Stomach (tissue), 9 donors: ENCODE data around the gene CSE1L. TPM values are rescaled to one million over a fixed set of nuclear protein-coding genes. Genes with fewer than 3 reads are reported as not detected.
"Not testable (repeated sequence)": the region's sequence is repeated elsewhere in the genome, so short reads cannot be mapped to it uniquely, and the experiment has no call there.

Source experiments
- DNase-seq, 2 donors: peaks; one replicate each; pipeline versions ENCODE4 v3.0.0 to v3.0.0-alpha.2; 2013 to 2019
- H3K27ac ChIP-seq, 5 donors: fragments of 200-600 bp in 4 of 5; sonication (generic) in 4 of 5; one replicate each; pipeline ENCODE4 v1.5.1; 2013 to 2019; ENCODE audit warnings: mild to moderate bottlenecking in 1 of 5, moderate library complexity in 1 of 5
- H3K27me3 ChIP-seq, 3 donors: fragments of 200-600 bp; sonication (generic); one replicate each; pipeline ENCODE4 v1.5.1; 2017 to 2019; ENCODE audit warnings: mixed run types in 1 of 3
- H3K36me3 ChIP-seq, 4 donors: fragments of 200-600 bp; sonication (generic); 1 replicate in 3 of 4; 2 replicates in 1 of 4; pipeline ENCODE4 v1.5.1; 2016 to 2019
- H3K4me1 ChIP-seq, 4 donors: fragments of 200-600 bp; sonication (generic); one replicate each; pipeline ENCODE4 v1.5.1; 2016 to 2019
- H3K4me3 ChIP-seq, 4 donors: fragments of 200-600 bp; sonication (generic) in 3 of 4; one replicate each; pipeline ENCODE4 v1.5.1; 2016 to 2019; ENCODE audit warnings: mild to moderate bottlenecking in 1 of 4
- H3K9me3 ChIP-seq, 4 donors: fragments of 200-600 bp; sonication (generic); one replicate each; pipeline ENCODE4 v1.5.1; 2016 to 2019
- EP300 ChIP-seq: sonication (generic); formaldehyde crosslinking; IDR thresholded peaks from one replicate; pipeline ENCODE4 v1.6.1; 2017; ENCODE audit warnings: antibody characterized with exemption
- POLR2A ChIP-seq, 4 donors: fragments of 450-650 bp; IDR thresholded peaks; one replicate each; pipeline ENCODE4 v1.6.1; 2016; ENCODE audit warnings: antibody characterized with exemption in 4 of 4, control low read depth in 2 of 4, mild to moderate bottlenecking in 1 of 4, moderate library complexity in 1 of 4
- POLR2AphosphoS5 ChIP-seq, 3 donors: sonication (generic); formaldehyde crosslinking; IDR thresholded peaks; one replicate each; pipeline ENCODE4 v1.6.1; 2016; ENCODE audit warnings: antibody characterized with exemption in 3 of 3
- WGBS, 5 donors: extraction: QIAGEN DNeasy Blood & Tissue Kit in 3 of 5; methylation state at CpG; one replicate each; pipeline versions ENCODE4 v1.1.5 to v1.1.7; 2013 to 2018; 5-methylcytosine and 5-hydroxymethylcytosine counted together
- intact Hi-C: fragments of 100-400 bp; cut with DNase I; formaldehyde crosslinking; loops from one replicate; pipeline ENCODE4 v1.15.1; 2023; ENCODE audit warnings: low total_unique reads
- polyA plus RNA-seq, 3 donors: library from polyadenylated mRNA; stranded (reverse); fragments of 200-250 nt; gene quantifications; one replicate each; pipeline ENCODE4 v1.2.3, GENCODE V29; 2013
- total RNA-seq, 5 donors: library from RNA; depleted of rRNA; stranded (reverse); fragments of >200 nt; gene quantifications; one replicate each; pipeline versions ENCODE4 v1.1.0 to v1.2.3, GENCODE V29; 2014 to 2016
- TF ChIP-seq, protein P1 (sequence below), 7 experiments: fragments of 450-650 bp in 4 of 7; fragments of 200-600 bp in 3 of 7; sonication (generic) in 3 of 7; IDR thresholded peaks; one replicate each; pipeline ENCODE4 v1.5.1; 2016 to 2019; ENCODE audit warnings: antibody characterized with exemption in 7 of 7, control low read depth in 2 of 7, mild to moderate bottlenecking in 1 of 7
- donor health status: healthy with polysubstance abuse.
- donor health status: Bipolar disorder and iron deficiency.
- donor health status: healthy.

CSE1L gene
- total and polyA plus RNA-seq, 8 donors: 2.0 to 66.1 (median 31.1) TPM

DNA sequence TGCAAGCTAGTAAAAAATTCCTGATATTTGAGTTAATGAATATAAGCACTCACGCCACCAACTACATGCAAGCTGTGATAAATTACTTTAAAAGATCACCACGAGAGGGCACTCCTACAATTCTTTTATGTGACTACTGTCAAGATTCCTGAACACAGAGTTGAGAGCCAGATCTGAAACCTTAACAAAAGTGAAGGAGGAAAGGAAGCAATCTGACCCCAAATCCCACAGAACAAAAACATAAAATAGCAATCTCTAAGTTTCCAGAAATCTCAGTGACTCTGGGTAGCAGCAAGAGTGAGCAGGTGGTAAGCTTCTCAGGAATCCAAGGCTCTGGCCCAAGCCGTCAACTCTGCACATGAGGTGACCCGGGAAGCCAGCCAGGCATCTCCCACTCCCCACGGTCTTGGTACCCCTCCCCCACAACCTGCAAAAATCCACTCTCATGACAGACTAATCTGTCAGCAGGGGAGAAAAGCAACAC, 86.9 kb downstream of the CSE1L start:
- intact Hi-C loops: loop anchor here (5.0 kb wide), 1 partner anchor 84 kb away; the partner anchor contains the start of gene DDX27
- Histone ChIP-seq H3K9me3 (no peaks in the 10 kb centered on the region), H3K36me3 (peaks cover 6 to 67% (median 62%) of the 10 kb centered on the region in 4 donors), H3K4me3 (no peak overlapping the region), H3K27me3 (no peaks in the 10 kb centered on the region), H3K27ac (peak overlapping the region in 3 of 5 donors; percentile 14 to 46 (median 17)), H3K4me1 (peaks cover 5 to 10% (median 7%) of the 10 kb centered on the region in 4 donors)
- peak in 1 of 2 donors; percentile 88 for DNase-seq
- 32 to 46% (median 37%) methylated on average over 5 of the region's 5 CpGs for WGBS, 5 donors
- TF ChIP-seq EP300 (no peak), POLR2A (IDR thresholded peaks at IDR 0.05) (no peak), POLR2AphosphoS5 (IDR thresholded peaks at IDR 0.05) (peak in 1 of 3 donors; percentile 18)
- TF ChIP-seq, protein P1, sequence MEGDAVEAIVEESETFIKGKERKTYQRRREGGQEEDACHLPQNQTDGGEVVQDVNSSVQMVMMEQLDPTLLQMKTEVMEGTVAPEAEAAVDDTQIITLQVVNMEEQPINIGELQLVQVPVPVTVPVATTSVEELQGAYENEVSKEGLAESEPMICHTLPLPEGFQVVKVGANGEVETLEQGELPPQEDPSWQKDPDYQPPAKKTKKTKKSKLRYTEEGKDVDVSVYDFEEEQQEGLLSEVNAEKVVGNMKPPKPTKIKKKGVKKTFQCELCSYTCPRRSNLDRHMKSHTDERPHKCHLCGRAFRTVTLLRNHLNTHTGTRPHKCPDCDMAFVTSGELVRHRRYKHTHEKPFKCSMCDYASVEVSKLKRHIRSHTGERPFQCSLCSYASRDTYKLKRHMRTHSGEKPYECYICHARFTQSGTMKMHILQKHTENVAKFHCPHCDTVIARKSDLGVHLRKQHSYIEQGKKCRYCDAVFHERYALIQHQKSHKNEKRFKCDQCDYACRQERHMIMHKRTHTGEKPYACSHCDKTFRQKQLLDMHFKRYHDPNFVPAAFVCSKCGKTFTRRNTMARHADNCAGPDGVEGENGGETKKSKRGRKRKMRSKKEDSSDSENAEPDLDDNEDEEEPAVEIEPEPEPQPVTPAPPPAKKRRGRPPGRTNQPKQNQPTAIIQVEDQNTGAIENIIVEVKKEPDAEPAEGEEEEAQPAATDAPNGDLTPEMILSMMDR (IDR thresholded peaks at IDR 0.05): peak in 5 of 7 experiments; percentile 29 to 77 (median 52)

DNA sequence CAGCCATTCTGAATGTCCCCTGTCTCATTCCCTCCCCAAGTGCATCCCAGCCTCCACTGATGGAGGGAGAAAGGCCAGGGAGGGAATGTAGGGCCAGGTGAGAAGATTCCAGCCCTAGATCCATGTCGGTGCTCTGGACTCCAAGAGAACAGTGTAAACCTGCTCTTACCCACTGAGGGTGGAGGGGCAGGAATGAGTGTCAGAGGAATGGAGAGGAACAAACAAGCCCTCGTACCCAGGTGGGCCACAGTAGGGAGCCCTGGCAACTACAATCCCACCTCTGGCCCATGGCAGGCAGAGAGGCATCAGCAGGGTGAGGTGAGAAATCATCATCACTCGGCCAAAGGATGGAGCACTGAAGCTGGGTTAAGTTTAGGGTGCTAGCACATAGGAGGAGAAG, 87.5 kb downstream of the CSE1L start:
- H3K36me3 ChIP-seq: peaks cover 6 to 62% (median 58%) of the 10 kb centered on the region in 4 donors
- H3K27ac ChIP-seq: peak overlapping the region in 3 of 5 donors; percentile 14 to 46 (median 17)
- intact Hi-C loops: loop anchor here (5.0 kb wide), 1 partner anchor 84 kb away; the partner anchor contains the start of gene DDX27

DNA sequence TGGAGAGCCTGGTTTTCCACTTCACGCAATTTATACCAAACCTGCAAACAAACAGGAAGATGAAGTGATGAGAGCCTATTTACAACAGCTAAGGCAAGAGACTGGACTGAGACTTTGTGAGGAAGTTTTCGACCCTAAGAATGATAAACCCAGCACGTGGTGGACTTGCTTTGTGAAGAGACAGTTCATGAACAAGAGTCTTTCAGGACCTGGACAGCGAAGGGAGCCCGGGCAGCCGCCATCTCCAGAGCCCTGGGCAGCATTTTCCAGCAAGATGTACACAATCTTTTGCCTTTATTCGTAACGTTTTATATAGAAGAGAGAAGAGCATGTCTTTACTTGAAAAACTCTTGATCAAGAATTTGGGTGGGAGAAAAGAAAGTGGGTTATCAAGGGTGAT, 88.7 kb downstream of the CSE1L start:
- intact Hi-C loops: loop anchor here (5.0 kb wide), 1 partner anchor 83 kb away; the partner anchor contains the start of gene DDX27
- H3K4me3 ChIP-seq, H3K27me3 ChIP-seq, DNase-seq, H3K27ac ChIP-seq, H3K9me3 ChIP-seq: not testable (repeated sequence)
- Histone ChIP-seq H3K36me3 (peaks cover 6 to 69% (median 64%) of the 10 kb centered on the region in 4 donors), H3K4me1 (peaks cover 5 to 10% (median 7%) of the 10 kb centered on the region in 4 donors)
- 81 to 84% (median 83%) methylated on average over 8 of the region's 8 CpGs for WGBS, 5 donors

More for the DNA sequence above, 87.5 kb downstream of the CSE1L start:
- TF ChIP-seq POLR2AphosphoS5 (IDR thresholded peaks at IDR 0.05): no peak
- TF ChIP-seq, protein P1 (IDR thresholded peaks at IDR 0.05): no peak
- Histone ChIP-seq H3K4me3 (no peak overlapping the region), H3K9me3 (no peaks in the 10 kb centered on the region), H3K4me1 (peaks cover 5 to 10% (median 7%) of the 10 kb centered on the region in 4 donors), H3K27me3 (no peaks in the 10 kb centered on the region)
- no peak for DNase-seq
- WGBS, 5 donors: 64 to 85% (median 71%) methylated on average over 3 of the region's 3 CpGs

DNA sequence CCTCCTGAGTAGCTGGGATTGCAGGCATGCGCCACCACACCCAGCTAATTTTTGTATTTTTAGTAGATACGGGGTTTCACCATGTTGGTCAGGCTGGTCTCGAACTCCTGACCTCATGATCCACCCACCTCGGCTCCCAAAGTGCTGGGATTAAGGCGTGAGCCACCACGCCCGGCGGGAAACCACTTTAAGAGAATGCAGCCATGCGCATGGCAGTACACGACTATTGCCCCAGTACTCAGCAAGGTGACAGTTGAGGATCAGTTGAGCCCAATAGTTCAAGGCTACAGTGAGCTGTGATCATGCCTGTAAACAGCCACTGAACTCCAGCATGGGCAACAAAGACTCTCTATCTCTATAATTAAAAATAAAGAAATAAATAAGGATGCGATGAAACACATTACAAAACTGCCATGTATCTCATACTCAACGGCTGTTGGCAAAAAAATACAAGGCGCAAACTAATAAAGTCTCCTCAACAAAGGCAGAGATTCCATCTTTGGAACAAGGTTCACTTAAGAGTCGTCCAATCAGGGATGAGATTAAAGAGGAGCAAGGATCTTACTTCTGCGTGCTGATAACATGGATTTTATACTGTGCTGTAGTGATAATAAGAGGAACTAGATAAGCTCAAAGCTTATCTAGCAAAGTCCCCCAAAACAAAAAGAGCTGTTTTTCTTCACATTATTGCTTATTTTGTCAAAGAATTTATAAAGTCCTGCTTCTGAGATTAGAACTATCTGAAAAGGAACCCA, 90.9 kb downstream of the CSE1L start:
- no peak for DNase-seq
- Histone ChIP-seq H3K36me3 (peaks cover 4 to 60% (median 46%) of the 10 kb centered on the region in 4 donors), H3K9me3 (no peaks in the 10 kb centered on the region), H3K27me3 (no peaks in the 10 kb centered on the region), H3K27ac (no peak overlapping the region), H3K4me3 (no peak overlapping the region), H3K4me1 (peaks cover 6 to 29% (median 18%) of the 10 kb centered on the region in 4 donors)
- WGBS, 5 donors: 85 to 91% (median 88%) methylated on average over 15 of the region's 15 CpGs
- intact Hi-C loops: no loop called here
- TF ChIP-seq POLR2AphosphoS5 (IDR thresholded peaks at IDR 0.05): no peak
- TF ChIP-seq POLR2A (IDR thresholded peaks at IDR 0.05): no peak
- TF ChIP-seq, protein P1 (IDR thresholded peaks at IDR 0.05): no peak
- TF ChIP-seq EP300: no peak
